GM23338 (cell line): ENCODE measurements around the gene KCNJ11. TPM values are rescaled to one million over a fixed set of nuclear protein-coding genes. Genes with fewer than 3 reads are reported as not detected.

Source experiments
- ATAC-seq: fragments of 200-7000 bp; cut with Tn5 transposase; 3 replicates; pipeline ENCODE4 v1.9.1; 2020
- DNase-seq: peaks from one replicate; pipeline ENCODE4 v3.0.0-alpha.2; 2015; ENCODE audit warnings: low spot score
- H2AFZ ChIP-seq: fragments of 200-600 bp; sonication (generic); 2 replicates; pipeline ENCODE4 v1.8.0; 2016; ENCODE audit warnings: antibody characterized with exemption, mild to moderate bottlenecking, moderate library complexity
- H3F3A ChIP-seq: fragments of 200-600 bp; sonication (generic); replicated peaks from 2 replicates; pipeline ENCODE4 v1.8.0; 2017; ENCODE audit warnings: antibody characterized with exemption, mixed run types, low read depth
- H3K27ac ChIP-seq: fragments of 200-600 bp; sonication (generic); 2 replicates; pipeline ENCODE4 v1.6.1; 2016; ENCODE audit warnings: low read depth
- H3K27me3 ChIP-seq: fragments of 200-600 bp; sonication (generic); 2 replicates; pipeline ENCODE4 v1.8.0; 2016; ENCODE audit warnings: mild to moderate bottlenecking, mixed run types, moderate library complexity; ENCODE audit not compliant: insufficient read depth
- H3K36me3 ChIP-seq: fragments of 200-600 bp; sonication (generic); 2 replicates; pipeline ENCODE4 v1.8.0; 2016; ENCODE audit warnings: mild to moderate bottlenecking; ENCODE audit not compliant: insufficient read depth
- H3K4me1 ChIP-seq: fragments of 200-600 bp; sonication (generic); 2 replicates; pipeline ENCODE4 v1.8.0; 2016; ENCODE audit warnings: mild to moderate bottlenecking, moderate library complexity; ENCODE audit not compliant: insufficient read depth
- H3K4me2 ChIP-seq: fragments of 200-600 bp; sonication (generic); 2 replicates; pipeline ENCODE4 v1.7.1; 2017; ENCODE audit warnings: mixed run types
- H3K4me3 ChIP-seq: fragments of 200-600 bp; sonication (generic); 2 replicates; pipeline ENCODE4 v1.6.1; 2016; ENCODE audit warnings: mixed run types
- H3K79me2 ChIP-seq: fragments of 200-600 bp; sonication (generic); replicated peaks from 2 replicates; pipeline ENCODE4 v1.8.0; 2017; ENCODE audit warnings: mild to moderate bottlenecking; ENCODE audit not compliant: insufficient read depth
- H3K9me2 ChIP-seq: fragments of 200-600 bp; sonication (generic); 2 replicates; pipeline ENCODE4 v1.8.0; 2017; ENCODE audit not compliant: insufficient read depth
- H4K20me1 ChIP-seq: fragments of 200-600 bp; sonication (generic); replicated peaks from 2 replicates; pipeline ENCODE4 v1.8.0; 2017; ENCODE audit warnings: mild to moderate bottlenecking; ENCODE audit not compliant: insufficient read depth
- H3K27ac Mint-ChIP-seq: 2 replicates; pipeline ENCODE4 v1.8.0; 2020; ENCODE audit warnings: inconsistent platforms, mild to moderate bottlenecking, moderate library complexity, mixed read lengths
- H3K27me3 Mint-ChIP-seq: 3 replicates; pipeline ENCODE4 v1.8.0; 2022; ENCODE audit warnings: low read depth, mild to moderate bottlenecking, moderate library complexity, mixed read lengths, inconsistent platforms; ENCODE audit not compliant: insufficient read depth, poor library complexity
- H3K36me3 Mint-ChIP-seq: 3 replicates; pipeline ENCODE4 v1.8.0; 2021; ENCODE audit warnings: low read depth, mild to moderate bottlenecking, inconsistent platforms, moderate library complexity, mixed read lengths
- H3K4me1 Mint-ChIP-seq: 3 replicates; pipeline ENCODE4 v1.8.0; 2020; ENCODE audit warnings: mild to moderate bottlenecking, inconsistent platforms, mixed read lengths
- H3K4me3 Mint-ChIP-seq: 3 replicates; pipeline ENCODE4 v1.8.0; 2021; ENCODE audit warnings: moderate library complexity, mild to moderate bottlenecking, inconsistent platforms, mixed read lengths
- H3K9me3 Mint-ChIP-seq: 3 replicates; pipeline ENCODE4 v1.8.0; 2020; ENCODE audit warnings: moderate library complexity, mild to moderate bottlenecking, inconsistent platforms, mixed read lengths
- EZH2 ChIP-seq: fragments of 200-600 bp; sonication (generic); IDR thresholded peaks from one replicate; pipeline ENCODE4 v1.8.0; 2017; ENCODE audit warnings: antibody characterized with exemption, mild to moderate bottlenecking, low read depth; ENCODE audit not compliant: unreplicated experiment
- JUNB ChIP-seq: IDR thresholded peaks from one replicate; pipeline ENCODE4 v1.6.1; 2016; ENCODE audit warnings: antibody characterized with exemption; ENCODE audit not compliant: unreplicated experiment
- NANOG ChIP-seq: IDR thresholded peaks from 2 replicates; pipeline ENCODE4 v1.6.1; 2016; ENCODE audit warnings: antibody characterized with exemption, borderline replicate concordance
- POLR2AphosphoS5 ChIP-seq: IDR thresholded peaks from 2 replicates; pipeline ENCODE4 v1.6.1; 2016; ENCODE audit warnings: antibody characterized with exemption, low read depth
- STAT1 ChIP-seq: IDR thresholded peaks from one replicate; pipeline ENCODE4 v1.6.1; 2016; ENCODE audit warnings: antibody characterized with exemption; ENCODE audit not compliant: unreplicated experiment
- ZNF331 ChIP-seq: fragments of 250-450 bp; sonication (Bioruptor Pico); IDR thresholded peaks from 2 replicates; pipeline ENCODE4 v1.5.0; 2020; ENCODE audit warnings: low read depth, mild to moderate bottlenecking, moderate library complexity
- ZNF462 ChIP-seq: fragments of 250-450 bp; sonication (Bioruptor Pico); IDR thresholded peaks from 2 replicates; pipeline ENCODE4 v1.5.0; 2020; ENCODE audit warnings: mild to moderate bottlenecking, moderate library complexity
- polyA plus RNA-seq: library from polyadenylated mRNA; unstranded; fragments of >200 nt; fragmentation: Nextera tagmentation; extraction: Ambion mirVana; gene quantifications from 2 replicates; pipeline ENCODE4 v1.2.1, GENCODE V29; 2016
- total RNA-seq: library from RNA; depleted of rRNA; stranded (reverse); fragments of >200 nt; shearing (Covaris generic); gene quantifications from 2 replicates; pipeline ENCODE4 v1.2.3, GENCODE V29; 2014

Gene KCNJ11
- total and polyA plus RNA-seq, 2 experiments from 2014 or later: 0.89 to 7.9 TPM

- no peak for TF ChIP-seq ZNF462
- no peak for TF ChIP-seq EZH2
- TF ChIP-seq POLR2AphosphoS5: no peak
- no peak for TF ChIP-seq ZNF331 (CRISPR knock-in tag)
- no peak for TF ChIP-seq JUNB
- no peak for TF ChIP-seq STAT1
These were observed 37.3 kb downstream of the KCNJ11 start (continued) for GRCh38 chr11:17351172-17351509.

- Histone ChIP-seq H2AFZ (no peak overlapping the region), H3K4me3 (peak overlapping the region; percentile 69), H4K20me1 (0 out of 2 replicates have a peak, but pooled peaks cover 3% of the 10 kb centered on the region), H3K36me3 (no peaks in the 10 kb centered on the region), H3K9me2 (no peaks in the 10 kb centered on the region), H3K27me3 (peaks cover 75% of the 10 kb centered on the region), H3K4me1 (peaks cover 18% of the 10 kb centered on the region), H3F3A (0 out of 2 replicates have a peak, but pooled peaks cover 3% of the 10 kb centered on the region), H3K4me2 (no peak overlapping the region), H3K79me2 (no peaks in the 10 kb centered on the region), H3K27ac (no peak overlapping the region)
- no peak overlapping the region for H3K27ac Mint-ChIP-seq
- peak overlapping the region; percentile 76 for H3K4me3 Mint-ChIP-seq
- DNase-seq (no peak), ATAC-seq (no peak)
- no peaks in the 10 kb centered on the region for H3K36me3 Mint-ChIP-seq
- peaks cover 53% of the 10 kb centered on the region for H3K27me3 Mint-ChIP-seq
- peaks cover 21% of the 10 kb centered on the region for H3K4me1 Mint-ChIP-seq
- H3K9me3 Mint-ChIP-seq: peaks cover 6% of the 10 kb centered on the region; the same call in 2 of the 3 replicates
- TF ChIP-seq STAT1 (no peak), POLR2AphosphoS5 (no peak), ZNF462 (no peak), ZNF331 (CRISPR knock-in tag) (no peak), NANOG (no peak)
These were observed 37.8 kb downstream of the KCNJ11 start for GRCh38 chr11:17350455-17351171.
